A172 (cell line): ENCODE results near the gene GLG1. TPM values are rescaled to one million over a fixed set of nuclear protein-coding genes. Genes with fewer than 3 reads are reported as not detected.
"Not testable (repeated sequence)": the region's sequence is repeated elsewhere in the genome, so short reads cannot be mapped to it uniquely, and the experiment has no call there.

Experiments
- DNase-seq: peaks from one replicate; pipeline ENCODE4 v3.0.0-alpha.2; 2015; ENCODE audit warnings: low spot score
- total RNA-seq: library from RNA; depleted of rRNA; stranded (reverse); fragments of >200 nt; shearing (Covaris generic); gene quantifications from 2 replicates; pipeline ENCODE4 v1.2.3, GENCODE V29; 2014

GLG1 gene
- total RNA-seq, 1 experiment from 2014 or later = 88.7 TPM

DNA sequence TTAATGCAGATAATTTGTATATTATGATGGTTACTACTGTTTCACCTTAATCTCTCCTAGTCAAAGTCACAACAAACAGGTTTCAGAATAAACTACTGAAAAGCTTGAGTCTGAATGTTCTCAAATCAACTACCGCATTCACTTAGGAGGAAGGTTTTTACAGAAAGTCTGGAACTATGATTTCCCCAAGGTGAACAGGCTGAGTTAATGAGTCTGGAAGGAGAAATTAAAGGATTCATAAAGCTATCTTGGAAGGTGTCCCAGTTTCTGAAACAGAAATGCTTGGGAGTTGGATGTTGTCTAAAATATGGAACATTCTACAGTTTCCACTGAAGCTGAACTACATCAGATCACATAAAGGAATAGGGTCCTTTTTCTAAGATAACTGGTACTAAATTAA is 69.2 kb downstream of the GLG1 start:
- not testable (repeated sequence) for DNase-seq

DNA sequence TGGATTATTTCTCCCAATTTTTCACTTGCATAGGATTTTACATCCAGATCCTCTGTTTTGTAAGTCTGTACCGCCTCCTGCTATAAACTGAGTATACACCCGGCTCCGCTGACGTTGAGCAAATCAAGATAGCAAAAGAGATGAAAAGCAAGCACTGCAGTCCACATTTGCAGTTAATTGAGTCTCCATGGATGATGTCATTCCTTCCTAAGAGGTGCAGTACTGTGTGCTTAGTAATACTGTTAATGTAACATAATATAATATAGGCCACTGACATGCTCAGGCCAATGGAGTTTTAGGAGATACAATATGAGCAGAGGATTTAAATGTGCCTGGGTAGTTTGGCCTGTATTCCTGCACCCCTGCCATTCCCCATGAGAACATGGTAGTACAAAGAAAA is 72.3 kb downstream of the GLG1 start:
- not testable (repeated sequence) for DNase-seq

DNA sequence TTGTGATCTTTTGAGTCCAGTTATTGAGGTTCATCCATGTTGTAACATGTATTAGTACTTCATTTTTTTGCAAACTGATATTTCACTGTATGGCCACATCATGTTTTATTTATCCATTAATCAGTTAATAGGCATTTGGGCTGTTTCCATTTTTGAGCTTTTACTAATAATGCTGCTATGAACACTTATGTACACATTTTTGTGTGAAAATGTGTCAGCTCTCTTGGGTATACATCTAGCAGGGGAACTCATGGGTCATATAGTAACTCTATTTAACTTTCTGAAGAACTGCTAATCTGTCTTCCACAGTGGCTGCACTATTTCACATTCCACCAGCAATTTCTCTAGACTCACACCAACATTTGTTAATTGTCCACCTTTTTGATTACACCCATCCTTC is 82.0 kb downstream of the GLG1 start:
- no peak for DNase-seq

DNA sequence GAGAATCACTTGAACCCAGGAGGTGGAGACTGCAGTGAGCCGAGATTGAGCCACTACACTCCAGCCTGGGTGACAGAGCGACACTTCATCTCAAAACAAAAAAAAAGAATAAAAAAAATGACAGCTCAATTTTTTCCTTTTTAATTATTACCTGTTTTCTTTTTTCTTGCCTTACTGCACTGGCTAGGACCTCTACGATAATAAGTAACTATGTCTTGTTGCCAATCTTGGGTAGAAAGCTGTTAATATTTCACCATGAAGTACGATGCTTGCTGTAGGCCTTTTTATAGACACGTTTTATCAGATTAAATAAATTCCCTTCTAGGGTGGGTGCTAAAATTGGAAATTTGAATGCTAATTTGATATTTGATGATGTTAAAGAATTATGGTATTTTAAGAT is 82.8 kb downstream of the GLG1 start:
- DNase-seq = no peak

DNA sequence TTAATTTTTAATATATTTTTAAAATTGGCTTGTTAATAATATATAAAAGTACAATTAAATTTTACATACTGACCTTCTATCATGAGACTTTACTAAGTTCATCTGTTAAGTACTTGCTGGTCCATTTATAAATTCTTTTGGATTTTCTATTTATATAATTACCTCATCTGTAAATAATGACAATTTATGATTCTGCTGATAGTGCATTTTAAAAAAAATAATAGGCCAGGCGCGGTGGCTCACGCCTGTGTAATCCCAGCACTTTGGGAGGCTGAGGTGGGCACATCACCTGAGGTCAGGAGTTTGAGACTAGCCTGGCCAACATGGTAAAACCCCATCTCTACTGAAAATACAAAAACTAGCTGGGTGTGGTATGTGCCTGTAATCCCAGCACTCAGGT is 83.2 kb downstream of the GLG1 start:
- DNase-seq = not testable (repeated sequence)

DNA sequence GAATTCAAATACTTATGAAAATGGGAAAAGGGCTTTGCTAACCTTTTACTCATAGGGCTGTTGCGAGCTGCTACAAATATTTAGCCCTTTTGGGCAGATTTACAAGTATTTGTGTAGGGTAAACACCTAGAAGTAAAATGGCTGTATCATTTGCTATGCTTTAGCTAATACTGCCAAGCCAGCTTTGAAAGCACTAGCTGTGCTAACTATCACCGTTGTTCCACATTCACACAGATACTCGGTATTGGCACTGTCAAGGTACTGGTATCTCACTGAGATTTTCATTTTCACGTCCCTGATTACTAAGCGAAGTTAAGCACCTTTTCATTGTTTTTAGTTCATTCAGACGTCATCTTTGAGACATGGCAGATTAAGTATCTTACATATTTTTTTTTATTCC is 84.8 kb downstream of the GLG1 start:
- DNase-seq = no peak

DNA sequence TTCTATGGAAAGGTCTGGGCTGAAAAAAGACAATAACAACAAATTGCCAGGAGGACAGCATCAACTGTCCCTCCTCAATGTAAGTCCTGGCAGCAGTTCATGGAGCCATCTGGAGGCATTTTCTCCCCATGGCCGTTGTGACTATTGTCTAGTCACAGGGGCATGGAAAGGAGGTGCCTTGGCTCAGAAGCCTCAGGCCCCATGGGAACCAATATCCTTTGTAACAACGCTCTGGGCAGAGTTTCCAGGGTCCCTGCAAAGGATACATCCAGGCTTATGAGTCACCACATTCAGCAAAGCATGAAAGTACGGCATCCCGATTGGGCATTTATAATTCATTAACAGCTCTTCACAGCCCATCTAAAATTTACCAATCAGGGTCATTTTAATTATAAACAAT is 85.2 kb downstream of the GLG1 start:
- no peak for DNase-seq

DNA sequence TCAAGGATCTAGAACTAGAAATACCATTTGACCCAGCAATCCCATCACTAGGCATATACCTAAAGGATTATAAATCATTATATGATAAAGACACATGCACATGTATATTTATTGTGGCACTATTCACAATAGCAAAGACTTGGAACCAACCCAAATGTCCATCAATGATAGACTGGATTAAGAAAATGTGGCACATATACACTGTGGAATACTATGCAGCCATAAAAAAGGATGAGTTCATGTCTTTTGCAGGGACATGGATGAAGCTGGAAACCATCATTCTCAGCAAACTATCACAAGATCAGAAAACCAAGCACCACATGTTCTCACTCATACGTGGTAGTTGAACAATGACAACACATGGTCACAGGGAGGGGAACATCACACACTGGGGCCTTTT is 88.0 kb downstream of the GLG1 start:
- DNase-seq = not testable (repeated sequence)

DNA sequence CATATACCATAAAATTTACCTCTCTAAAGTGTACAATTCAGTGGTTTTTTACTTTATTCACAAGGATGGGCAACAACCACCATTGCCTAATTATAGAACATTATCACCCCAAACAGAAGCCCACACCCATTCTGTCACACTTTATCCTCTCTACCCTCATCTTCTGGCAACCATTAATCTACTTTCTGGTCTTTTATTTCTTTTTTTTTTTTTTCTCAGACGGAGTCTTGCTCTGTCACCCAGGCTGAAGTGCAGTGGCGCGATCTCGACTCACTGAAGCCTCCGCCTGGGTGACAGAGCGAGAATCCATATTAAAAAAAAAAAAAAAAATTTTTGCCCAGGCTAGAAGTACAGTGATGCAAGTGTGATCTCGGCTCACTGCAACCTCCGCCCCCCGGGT is 95.0 kb downstream of the GLG1 start:
- no peak for DNase-seq

DNA sequence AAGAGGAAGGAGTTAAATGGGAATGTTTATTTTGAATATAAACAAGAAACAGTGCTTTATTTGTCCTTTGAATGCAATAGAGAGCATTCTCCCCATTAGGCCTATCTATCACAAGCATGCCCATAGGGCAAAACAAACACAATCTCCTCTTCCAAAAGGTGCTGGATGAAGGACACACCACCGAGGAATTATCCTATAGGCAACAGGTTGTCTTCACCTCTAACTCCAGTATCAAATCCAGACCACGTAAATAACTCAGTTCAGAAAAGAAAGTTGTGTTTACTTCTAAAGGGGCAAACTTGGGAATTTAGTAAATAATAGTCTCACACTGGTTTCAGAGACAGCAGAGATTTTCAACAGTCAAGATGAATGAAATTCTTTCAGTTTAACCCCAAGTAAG is 101.9 kb downstream of the GLG1 start:
- DNase-seq = no peak

DNA sequence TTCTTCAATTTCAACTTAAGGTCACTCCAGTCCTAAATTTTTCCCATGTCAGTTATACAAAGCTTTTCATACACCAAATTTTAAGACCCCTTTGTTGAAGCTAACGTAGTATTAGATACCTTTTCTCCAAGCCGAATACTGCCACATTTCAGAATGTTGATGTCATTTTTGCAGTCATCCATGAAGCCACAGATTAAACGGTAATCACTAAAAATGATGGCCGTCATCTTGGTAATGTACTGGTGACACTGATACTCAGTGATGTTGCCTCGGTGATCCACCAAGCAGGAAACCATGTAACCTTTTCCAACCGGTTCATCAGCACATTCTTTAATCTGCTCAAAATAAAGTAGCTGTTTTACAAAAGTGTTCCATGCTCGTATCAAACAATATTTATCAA is 103.5 kb downstream of the GLG1 start:
- no peak for DNase-seq

DNA sequence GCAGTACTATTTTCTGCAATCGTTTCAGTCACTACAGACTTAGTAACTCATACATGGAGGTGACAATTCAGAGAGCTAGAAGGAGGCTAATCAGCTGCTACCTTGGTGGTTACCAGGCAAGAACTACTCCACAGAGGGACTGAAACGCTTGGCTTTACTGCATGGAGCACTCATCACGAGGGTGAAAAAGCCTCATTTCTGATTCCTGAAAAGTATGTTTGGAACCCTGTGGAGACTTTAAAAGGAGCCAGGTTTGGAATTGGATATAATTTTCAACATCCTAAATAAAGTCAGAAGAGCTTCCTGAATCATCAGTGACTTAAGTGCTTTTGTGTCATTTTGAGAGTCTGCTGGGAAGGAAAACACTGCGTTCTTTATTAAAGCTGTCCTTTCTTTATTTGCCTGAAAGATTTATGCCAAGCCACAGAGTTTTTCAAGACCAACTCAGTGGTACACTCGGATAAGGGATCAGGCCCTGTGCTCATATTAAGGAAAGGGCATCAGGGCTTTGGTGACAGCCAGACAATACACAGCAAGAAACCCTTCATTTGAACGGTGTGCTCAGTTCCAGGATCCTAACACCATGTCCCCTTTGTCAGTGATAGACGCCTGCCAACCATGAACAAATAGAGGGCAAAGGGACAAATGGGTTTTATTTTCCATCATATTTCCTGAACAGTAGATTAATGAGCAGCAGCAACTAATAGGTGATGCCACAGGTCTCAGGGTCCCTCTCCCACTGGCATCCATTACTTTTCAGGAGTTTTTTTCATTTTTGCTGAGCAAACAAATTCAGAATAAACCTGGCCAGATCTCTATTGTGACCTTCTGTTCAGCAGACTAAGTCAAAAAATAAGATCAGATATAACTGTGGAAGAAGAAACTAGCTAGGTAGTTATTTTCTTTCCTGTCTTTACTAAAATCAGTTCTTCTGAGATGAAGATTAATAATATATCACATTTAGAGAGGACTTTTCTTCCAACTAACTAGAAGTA is 105.1 kb downstream of the GLG1 start:
- peak; percentile 14 for DNase-seq

DNA sequence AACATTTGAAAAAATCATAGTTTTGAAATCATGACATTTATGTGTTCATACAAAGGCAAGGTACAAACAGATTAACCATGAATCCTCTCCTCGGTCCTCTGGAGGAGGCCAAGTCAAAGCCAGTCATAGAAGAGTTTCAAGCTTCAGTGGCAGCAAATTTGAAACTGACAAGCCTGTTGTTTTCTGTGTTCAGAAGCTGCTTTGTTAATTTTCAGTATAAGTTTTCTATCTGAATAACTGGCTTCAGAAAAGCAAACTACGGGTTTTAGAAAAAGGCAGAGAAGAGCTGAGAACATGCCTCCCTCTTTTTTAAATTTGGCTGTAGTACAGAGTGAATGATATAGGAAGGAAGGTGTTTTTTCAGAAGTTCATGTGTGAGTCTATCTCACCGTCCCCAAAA is 106.0 kb downstream of the GLG1 start:
- no peak for DNase-seq

DNA sequence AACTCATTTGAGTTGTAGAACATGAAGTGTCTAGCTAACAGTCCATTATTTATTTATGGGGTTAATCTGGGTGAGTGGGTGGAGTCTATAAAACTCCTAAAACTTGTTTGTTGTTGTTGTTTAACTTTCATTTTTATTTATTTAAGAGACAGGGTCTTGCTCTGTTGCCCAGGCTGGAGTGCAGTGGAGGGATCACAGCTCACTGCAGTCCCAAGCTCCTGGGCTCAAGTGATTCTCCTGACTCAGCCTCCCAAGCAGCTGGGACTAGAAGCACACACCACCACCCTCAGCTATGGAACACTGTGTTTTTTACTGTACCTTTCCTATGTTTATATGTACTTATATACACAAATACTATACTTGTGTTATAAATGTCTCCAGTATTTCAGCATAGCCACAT is 107.8 kb downstream of the GLG1 start:
- no peak for DNase-seq

DNA sequence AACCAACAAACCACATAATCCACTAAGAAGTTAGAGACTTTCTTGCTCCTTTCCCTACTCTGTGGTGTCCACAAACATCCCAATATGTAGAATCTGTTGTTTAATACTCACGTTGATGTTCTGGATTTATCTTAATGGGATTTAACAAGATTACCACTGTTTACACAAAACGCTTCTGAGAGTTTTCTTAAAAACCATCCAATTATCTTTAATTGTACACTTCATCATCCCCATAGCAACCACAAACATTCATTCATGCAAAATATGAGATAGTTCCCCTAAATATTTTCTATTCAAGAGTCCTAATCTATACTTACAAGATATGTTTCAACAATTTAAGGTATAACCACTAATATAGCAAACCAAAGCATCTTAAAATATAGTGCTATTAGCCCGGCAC is 109.2 kb downstream of the GLG1 start:
- DNase-seq = no peak

DNA sequence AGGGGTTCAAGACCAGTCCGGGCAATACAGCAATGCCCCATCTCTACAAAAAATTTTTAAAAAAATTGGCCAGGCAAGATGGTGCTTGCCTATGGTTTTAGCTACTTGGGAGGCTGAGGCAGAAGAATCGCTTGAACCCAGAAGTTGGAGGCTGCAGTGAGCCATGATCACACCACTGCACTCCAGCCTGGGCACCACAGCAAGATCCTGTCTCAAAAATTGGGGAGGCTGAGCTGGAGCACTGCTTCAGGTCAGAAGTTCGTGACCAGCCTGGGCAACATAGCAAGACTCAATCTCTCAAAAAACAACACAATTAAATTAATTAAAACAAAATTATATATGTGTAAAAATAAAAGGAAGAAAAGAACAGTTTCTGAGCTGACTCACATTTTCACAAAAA is 110.9 kb downstream of the GLG1 start:
- no peak for DNase-seq

DNA sequence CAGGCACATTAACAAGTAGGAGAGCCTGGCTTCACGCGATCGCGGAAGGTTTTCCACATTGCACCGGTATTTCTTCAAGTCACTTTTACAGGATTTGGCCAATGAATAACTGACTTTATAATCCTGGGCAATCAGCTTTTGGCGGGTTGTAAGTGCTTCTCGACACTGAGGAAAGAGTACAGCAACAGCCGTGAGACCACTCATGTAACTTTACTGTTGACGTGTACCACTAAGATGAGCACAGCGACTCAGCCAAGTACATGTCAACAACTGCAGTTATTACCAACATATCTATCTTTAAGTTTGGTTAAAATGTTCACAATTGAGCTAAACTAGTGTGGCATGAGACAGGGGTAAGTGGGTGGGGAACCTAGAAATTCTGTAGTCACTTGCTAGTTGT is 113.9 kb downstream of the GLG1 start:
- no peak for DNase-seq

DNA sequence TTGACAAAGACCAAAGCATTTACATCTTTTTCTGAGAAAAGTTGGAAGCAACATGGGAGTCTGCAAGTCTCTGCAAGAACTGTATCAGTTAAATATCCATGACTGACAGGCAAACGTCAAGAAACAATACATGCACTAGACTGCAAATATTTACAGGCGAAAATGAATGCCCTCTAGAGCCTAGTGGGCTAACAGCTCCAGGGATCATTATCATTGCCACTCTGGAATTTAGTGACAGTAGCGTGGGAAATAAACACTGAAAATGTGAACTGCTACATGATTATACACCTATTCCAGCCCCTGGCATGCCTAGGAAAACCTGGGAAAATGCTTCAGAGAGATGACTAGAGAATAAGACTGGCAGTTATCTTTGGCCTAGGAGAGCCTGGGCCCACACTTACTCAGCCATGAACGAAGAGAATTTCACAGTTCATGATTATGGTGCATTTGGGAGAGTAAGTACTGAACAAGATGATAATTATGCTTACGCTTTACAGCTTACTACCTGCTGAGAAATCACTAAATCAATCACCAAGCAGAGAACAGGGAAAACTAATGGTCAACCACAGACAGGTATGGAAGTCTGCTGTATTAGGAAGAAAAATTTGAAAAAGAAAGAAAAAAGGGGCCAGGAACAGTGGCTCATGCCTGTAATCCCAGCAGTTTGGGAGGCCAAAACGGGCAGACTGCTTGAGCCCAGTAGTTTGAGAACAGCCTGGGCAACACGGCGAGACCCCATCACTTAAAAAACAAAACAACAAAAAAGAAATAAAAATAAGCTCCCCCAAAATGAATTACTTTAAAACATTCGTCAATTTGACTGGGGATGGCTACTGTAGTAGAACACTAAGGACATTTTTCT is 119.0 kb downstream of the GLG1 start:
- DNase-seq = no peak

DNA sequence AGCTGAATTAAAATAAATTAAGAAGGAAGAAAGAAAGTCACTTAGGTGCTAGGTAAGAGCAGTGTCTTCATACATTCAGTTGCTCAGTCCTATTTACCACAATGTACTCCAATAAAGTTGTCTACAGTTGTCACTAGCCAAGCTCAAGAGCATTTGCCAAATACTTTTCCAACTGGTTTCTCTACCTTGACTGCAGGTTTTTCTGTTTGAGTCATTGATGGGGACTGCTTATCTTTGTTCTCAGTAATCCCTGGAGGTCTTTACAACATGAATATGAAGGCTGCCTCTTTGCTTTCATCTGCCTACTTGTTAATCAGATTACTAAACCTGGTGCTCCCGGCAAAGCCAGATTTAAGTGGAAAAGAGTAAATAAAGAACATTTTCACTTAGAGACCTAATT is 121.0 kb downstream of the GLG1 start:
- no peak for DNase-seq

DNA sequence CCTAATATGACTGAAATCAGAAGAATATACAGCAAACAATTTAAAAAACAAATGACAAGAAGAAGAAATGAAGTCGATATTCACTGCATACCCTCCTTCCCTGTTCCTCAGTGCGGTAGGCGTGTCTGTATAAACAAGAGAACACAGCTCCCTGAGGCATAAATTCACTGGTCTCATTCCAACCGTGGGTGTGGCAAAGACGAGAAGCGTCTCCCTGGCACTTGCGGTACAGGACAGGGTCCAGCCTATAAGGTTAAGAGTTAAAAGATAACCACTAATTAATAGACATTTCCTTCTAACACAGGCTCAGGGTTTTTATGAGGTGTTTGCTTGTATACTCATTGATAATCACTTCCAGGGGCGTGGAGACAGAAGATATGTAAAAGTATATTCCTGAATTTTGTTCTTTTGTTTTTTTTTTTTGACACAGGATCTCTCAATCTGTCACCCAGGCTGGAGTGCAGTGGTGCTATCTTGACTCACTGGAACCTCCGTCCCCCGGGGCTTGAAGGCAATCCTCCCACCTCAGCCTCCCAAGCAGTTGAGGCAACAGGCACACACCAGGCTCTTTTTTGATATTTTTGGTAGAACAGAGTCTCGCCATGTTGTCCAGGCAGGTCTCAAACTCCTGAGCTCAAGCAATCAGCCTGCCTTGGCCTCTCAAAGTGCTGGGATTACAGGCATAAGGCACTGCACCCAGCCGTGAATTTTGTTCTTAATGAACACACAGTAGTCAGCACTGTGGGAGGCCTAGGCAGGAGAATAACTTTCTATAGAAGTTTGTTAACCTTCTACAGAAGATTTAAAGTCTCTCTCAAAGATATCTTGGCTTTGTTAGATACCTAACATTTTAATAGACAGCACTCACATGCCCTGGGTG is 126.5 kb downstream of the GLG1 start:
- DNase-seq = peak; percentile 80

DNA sequence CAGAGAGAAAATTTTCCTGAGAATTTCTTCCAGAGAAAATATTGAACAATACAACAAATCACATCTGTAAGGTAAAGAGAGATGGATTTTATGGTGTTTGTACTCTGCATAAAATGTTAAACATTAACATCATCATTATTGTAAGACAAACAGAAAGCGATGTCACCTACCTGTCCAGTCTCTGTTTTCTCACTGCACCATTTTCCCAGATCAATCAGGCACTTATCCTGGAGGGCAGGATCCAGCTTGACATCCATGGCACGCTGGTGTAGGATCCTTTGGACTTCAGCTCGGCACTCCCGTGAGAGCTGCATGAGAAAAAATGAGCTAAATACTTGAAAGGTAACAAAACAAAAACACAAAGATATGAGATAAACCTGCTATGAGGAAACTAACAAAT is 129.7 kb downstream of the GLG1 start:
- DNase-seq = no peak

DNA sequence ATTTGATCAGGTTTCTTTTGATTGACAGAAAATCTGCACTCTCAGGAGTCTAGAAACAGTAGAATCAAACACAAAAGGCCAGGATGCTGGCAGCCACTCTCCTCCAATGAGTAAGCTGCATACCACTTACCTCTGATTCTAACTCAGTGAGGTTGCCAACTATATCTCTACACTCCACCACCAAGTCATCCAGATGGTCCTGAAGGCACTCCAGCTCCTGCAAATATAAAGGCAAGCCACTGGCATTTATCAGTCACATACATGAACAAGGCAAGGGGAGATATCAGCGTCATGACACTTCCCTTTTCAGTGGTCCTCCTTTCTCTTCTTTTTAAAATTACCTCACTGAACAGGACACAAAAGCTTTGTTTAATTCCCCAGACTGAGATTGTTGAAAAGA is 132.5 kb downstream of the GLG1 start:
- no peak for DNase-seq
